Natural killer cell treated with Interleukin-12 subunit alpha and Interleukin-12 subunit beta and Interleukin-15 and Interleukin-18, amount 100 ng/mL, for 72 hours (primary cell): ENCODE data around the gene FBXO22. TPM values are rescaled to one million over a fixed set of nuclear protein-coding genes. Genes with fewer than 3 reads are reported as not detected.

Experiments
- ATAC-seq, 2 donors: fragments of 150-1000 bp; cut with Tn5 transposase in 1 of 2; sonication (Bioruptor Pico), chemical (Tn5 transposase) in 1 of 2; 2 replicates each; pipeline ENCODE4 v1.10.0; 2021
- DNase-seq: peaks from one replicate; pipeline ENCODE4 v3.0.0; 2022; ENCODE audit warnings: low spot score
- H3K27ac Mint-ChIP-seq, 2 donors: 1 replicate in 1 of 2; 2 replicates in 1 of 2; pipeline ENCODE4 v1.8.0; 2022; ENCODE audit warnings: mixed read lengths in 2 of 2, mild to moderate bottlenecking in 1 of 2, moderate library complexity in 1 of 2
- H3K27me3 Mint-ChIP-seq, 2 donors: 1 replicate in 1 of 2; 2 replicates in 1 of 2; pipeline ENCODE4 v1.8.0; 2022; ENCODE audit warnings: mixed read lengths in 2 of 2
- H3K36me3 Mint-ChIP-seq: one replicate; pipeline ENCODE4 v1.8.0; 2022; ENCODE audit warnings: mixed read lengths
- H3K4me1 Mint-ChIP-seq, 2 donors: 1 replicate in 1 of 2; 2 replicates in 1 of 2; pipeline ENCODE4 v1.8.0; 2022; ENCODE audit warnings: low read depth in 2 of 2, mixed read lengths in 2 of 2, mild to moderate bottlenecking in 1 of 2
- H3K4me3 Mint-ChIP-seq: one replicate; pipeline ENCODE4 v1.8.0; 2022; ENCODE audit warnings: mixed read lengths
- H3K9me3 Mint-ChIP-seq: 2 replicates; pipeline ENCODE4 v1.8.0; 2022; ENCODE audit warnings: mixed read lengths
- total RNA-seq, 2 donors: library from RNA; stranded (reverse); gene quantifications; one replicate each; pipeline ENCODE4 v1.2.3, GENCODE V29; 2022

Gene FBXO22
- total RNA-seq, 2 donors from 2014 or later: 31.3 to 39.3 TPM

- H3K36me3 Mint-ChIP-seq: peaks cover 19% of the 10 kb centered on the region
- no peak overlapping the region for H3K4me3 Mint-ChIP-seq
- H3K9me3 Mint-ChIP-seq: peaks cover 3% of the 10 kb centered on the region
- H3K27me3 Mint-ChIP-seq: no peaks in the 10 kb centered on the region
- H3K27ac Mint-ChIP-seq: peak overlapping the region in 1 of 2 donors; percentile 12
- H3K4me1 Mint-ChIP-seq: peaks cover 61 to 73% of the 10 kb centered on the region in 2 donors
- DNase-seq: no peak
- no peak for ATAC-seq
Measured at GRCh38 chr15:75926931-75927330, 23.3 kb downstream of the FBXO22 start.

DNA sequence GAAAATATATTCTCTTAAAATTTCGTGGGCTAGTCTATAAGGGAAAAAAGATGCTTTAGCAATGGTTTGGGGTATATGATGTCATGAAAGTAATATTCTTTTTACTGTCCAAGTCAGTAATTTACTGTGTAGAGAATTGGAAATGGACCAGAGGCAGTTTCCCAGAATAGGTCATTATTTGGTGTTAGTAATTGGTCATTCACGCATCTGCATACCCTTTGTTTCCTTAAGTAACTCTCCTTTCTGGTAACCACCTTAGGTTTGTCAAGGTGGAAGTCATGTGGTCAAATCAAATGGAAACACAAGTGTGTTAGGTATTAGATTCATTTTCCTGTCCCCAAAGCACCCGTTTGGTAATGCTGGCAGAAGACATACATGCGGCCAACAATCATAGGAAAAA lies 23.9 kb downstream of the FBXO22 start:
- H3K4me3 Mint-ChIP-seq: no peak overlapping the region
- H3K9me3 Mint-ChIP-seq: peaks cover 3% of the 10 kb centered on the region
- H3K27ac Mint-ChIP-seq: peak overlapping the region in 1 of 2 donors; percentile 12
- peaks cover 54 to 66% of the 10 kb centered on the region in 2 donors for H3K4me1 Mint-ChIP-seq
- no peaks in the 10 kb centered on the region for H3K27me3 Mint-ChIP-seq
- ATAC-seq: no peak
- peaks cover 15% of the 10 kb centered on the region for H3K36me3 Mint-ChIP-seq
- DNase-seq: no peak

DNA sequence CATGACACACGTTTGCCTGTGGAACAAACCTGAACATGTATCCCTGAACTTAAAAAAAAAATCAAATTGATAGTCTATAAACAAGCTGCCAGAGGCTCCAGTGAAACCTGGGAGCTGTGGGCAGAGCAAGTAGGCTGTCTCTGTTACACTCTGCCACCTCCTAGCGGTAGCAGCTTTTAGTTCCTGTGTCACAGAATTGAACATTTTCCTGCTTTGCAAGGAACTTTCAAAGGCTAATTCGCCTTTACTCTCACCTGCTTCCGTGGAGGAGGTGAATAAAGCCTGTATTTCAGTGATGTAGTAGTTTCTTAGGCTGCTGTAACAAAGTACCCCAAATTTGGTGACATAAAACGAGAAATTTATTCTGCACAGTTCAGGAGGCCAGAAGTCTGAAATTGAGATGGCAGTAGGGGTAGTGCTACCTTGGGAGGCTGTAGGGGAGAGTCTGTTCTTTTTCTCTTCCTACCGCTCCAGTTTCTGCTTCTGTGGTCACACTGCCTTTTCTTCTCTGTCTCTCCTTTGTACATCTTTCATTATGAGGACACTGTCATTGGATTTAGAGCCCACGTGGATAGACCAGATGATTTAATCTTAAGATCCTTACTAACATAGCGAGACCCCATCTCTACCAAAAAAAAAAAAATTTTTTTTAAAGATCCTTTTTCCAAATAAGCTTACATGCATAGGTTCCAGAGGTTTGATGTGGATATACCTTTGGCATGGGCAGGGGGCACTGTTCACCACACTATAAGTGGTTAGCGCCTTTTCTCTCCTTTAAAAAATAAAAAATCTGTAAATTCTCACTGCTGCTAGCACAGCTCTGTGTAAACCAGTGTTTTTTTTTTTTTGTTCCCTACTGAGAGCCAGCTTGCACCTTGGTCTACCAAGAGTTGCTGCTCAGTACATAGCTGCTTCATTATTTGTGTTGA lies 25.3 kb downstream of the FBXO22 start:
- no peak for DNase-seq
- Mint-ChIP-seq H3K4me1 (peaks cover 48 to 56% of the 10 kb centered on the region in 2 donors), H3K27ac (no peak overlapping the region), H3K9me3 (no peaks in the 10 kb centered on the region), H3K36me3 (peaks cover 13% of the 10 kb centered on the region), H3K27me3 (no peaks in the 10 kb centered on the region), H3K4me3 (no peak overlapping the region)
- ATAC-seq: no peak

- Mint-ChIP-seq H3K4me3 (peak overlapping the region; percentile 48), H3K27me3 (no peaks in the 10 kb centered on the region), H3K4me1 (peaks cover 42 to 45% of the 10 kb centered on the region in 2 donors), H3K9me3 (no peaks in the 10 kb centered on the region), H3K27ac (peak overlapping the region; percentile 57 to 66), H3K36me3 (peaks cover 11% of the 10 kb centered on the region)
- DNase-seq (no peak), ATAC-seq (peak; percentile 66 to 74)
Measured at GRCh38 chr15:75929799-75930565, 26.3 kb downstream of the FBXO22 start.

DNA sequence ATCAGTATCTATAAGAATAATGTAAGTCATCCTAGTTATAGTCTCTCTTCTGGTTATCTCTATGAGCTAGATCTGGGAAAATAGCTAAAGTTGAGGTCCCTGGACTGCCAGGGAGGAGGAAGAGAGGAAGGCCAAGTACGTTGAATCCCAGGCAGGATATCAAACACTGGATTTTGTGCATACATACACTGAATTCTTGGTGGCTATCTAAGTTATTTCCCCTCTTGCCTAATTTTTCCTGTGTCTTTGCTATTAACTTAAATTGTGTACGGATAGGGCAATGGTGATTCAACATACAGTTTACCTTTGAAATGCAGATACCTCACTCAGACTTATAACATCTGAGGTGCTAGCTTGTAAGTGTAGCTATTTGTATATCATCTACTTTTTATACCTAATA lies 27.2 kb downstream of the FBXO22 start:
- Mint-ChIP-seq H3K36me3 (peaks cover 5% of the 10 kb centered on the region), H3K27ac (peak overlapping the region; percentile 57 to 66), H3K27me3 (no peaks in the 10 kb centered on the region), H3K4me3 (peak overlapping the region; percentile 48), H3K9me3 (no peaks in the 10 kb centered on the region), H3K4me1 (peaks cover 36 to 37% of the 10 kb centered on the region in 2 donors)
- ATAC-seq (no peak), DNase-seq (no peak)

- DNase-seq (no peak), ATAC-seq (no peak)
- no peak overlapping the region for H3K4me3 Mint-ChIP-seq
- no peaks in the 10 kb centered on the region for H3K9me3 Mint-ChIP-seq
- peaks cover 0 to 6% of the 10 kb centered on the region in 2 donors for H3K27me3 Mint-ChIP-seq
- no peak overlapping the region for H3K27ac Mint-ChIP-seq
- peaks cover 12 to 16% of the 10 kb centered on the region in 2 donors for H3K4me1 Mint-ChIP-seq
- H3K36me3 Mint-ChIP-seq: peaks cover 17% of the 10 kb centered on the region
Measured at GRCh38 chr15:75942464-75942863, 38.8 kb downstream of the FBXO22 start.

DNA sequence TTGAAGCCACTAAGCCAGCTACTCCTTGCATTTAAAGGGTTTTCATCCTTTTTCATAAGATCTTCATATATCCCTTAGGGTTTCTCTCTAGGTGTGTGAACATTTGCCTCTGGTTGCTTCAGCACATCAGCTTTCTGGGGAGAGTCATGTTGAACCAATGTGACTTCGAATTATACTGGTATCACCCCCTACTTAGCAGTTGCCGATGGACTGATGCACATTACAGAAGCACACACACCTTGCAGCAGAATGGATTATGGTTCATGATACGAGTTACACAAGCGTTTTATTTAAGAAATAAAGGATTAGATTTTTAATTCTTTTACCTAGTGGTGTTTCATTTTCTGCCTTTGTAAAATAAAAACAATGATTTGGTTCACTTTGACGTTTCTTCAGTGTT lies 39.6 kb downstream of the FBXO22 start:
- DNase-seq: no peak
- Mint-ChIP-seq H3K27me3 (peaks cover 0 to 10% of the 10 kb centered on the region in 2 donors), H3K4me1 (peaks cover 12 to 16% of the 10 kb centered on the region in 2 donors), H3K27ac (no peak overlapping the region), H3K9me3 (no peaks in the 10 kb centered on the region), H3K4me3 (no peak overlapping the region), H3K36me3 (peaks cover 11% of the 10 kb centered on the region)
- ATAC-seq: no peak

- Mint-ChIP-seq H3K4me3 (no peak overlapping the region), H3K27ac (no peak overlapping the region), H3K36me3 (peaks cover 5% of the 10 kb centered on the region), H3K4me1 (peaks cover 12 to 16% of the 10 kb centered on the region in 2 donors), H3K9me3 (no peaks in the 10 kb centered on the region), H3K27me3 (peaks cover 0 to 10% of the 10 kb centered on the region in 2 donors)
- DNase-seq (no peak), ATAC-seq (no peak)
Measured at GRCh38 chr15:75943713-75944215, 40.1 kb downstream of the FBXO22 start.

GRCh38 chr15:75945953-75946352 lies 42.3 kb downstream of the FBXO22 start:
- peak overlapping the region; percentile 23 for H3K4me3 Mint-ChIP-seq
- H3K36me3 Mint-ChIP-seq: no peaks in the 10 kb centered on the region
- peaks cover 12 to 16% of the 10 kb centered on the region in 2 donors for H3K4me1 Mint-ChIP-seq
- ATAC-seq (peak; percentile 83 to 86), DNase-seq (no peak)
- peak overlapping the region in 1 of 2 donors; percentile 49 for H3K27ac Mint-ChIP-seq
- no peaks in the 10 kb centered on the region for H3K9me3 Mint-ChIP-seq
- H3K27me3 Mint-ChIP-seq: peaks cover 15 to 21% of the 10 kb centered on the region in 2 donors

DNA sequence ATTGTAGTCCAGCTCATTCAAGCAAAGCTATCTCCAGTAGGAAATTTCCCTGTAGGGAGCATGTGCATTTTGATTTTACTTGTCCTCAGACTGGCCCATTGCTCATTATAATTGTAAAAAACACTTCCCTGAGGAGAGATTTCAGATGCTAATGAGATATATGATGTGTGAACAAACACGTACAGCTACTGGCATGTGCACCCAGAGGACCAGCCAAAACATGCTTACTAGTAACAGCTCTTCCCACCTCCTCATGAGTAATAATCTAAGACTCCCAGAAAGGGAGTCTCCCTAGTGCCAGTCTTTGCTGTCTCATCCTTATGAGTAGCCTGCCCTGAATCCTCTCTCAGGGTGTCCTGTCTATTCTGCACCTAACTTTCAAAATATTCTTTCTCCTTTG lies 43.4 kb downstream of the FBXO22 start:
- Mint-ChIP-seq H3K36me3 (no peaks in the 10 kb centered on the region), H3K27ac (no peak overlapping the region), H3K27me3 (peaks cover 21 to 26% of the 10 kb centered on the region in 2 donors), H3K4me1 (peaks cover 12 to 16% of the 10 kb centered on the region in 2 donors), H3K4me3 (peak overlapping the region; percentile 28), H3K9me3 (no peaks in the 10 kb centered on the region)
- no peak for DNase-seq
- ATAC-seq: no peak

DNA sequence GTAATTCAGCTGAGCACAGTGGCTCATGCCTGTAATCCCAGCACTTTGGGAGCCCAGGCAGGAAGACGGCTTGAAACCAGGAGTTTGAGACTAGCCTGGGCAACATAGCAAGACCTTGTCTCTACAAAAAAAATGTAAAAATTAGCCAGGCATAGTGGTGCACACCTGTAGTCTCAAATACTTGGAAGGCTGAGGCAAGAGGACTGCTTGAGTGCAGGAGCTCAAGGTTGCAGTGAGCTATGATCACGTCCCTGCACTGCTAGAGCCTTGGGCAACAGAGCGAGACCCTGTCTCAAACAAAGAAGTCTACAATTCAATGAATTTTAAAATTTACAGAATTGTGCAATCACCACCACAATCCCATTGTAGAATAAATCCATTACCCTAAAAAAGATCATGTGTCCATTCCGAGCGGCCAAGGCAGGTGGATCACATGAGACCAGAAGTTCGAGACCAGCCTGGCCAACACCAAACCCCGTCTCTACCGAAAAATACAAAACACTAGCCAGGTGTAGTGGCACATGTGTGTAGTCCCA lies 45.2 kb downstream of the FBXO22 start:
- Mint-ChIP-seq H3K27me3 (peaks cover 23 to 31% of the 10 kb centered on the region in 2 donors), H3K9me3 (no peaks in the 10 kb centered on the region), H3K27ac (no peak overlapping the region), H3K4me1 (peaks cover 17 to 20% of the 10 kb centered on the region in 2 donors), H3K36me3 (no peaks in the 10 kb centered on the region), H3K4me3 (no peak overlapping the region)
- no peak for DNase-seq
- ATAC-seq: no peak

DNA sequence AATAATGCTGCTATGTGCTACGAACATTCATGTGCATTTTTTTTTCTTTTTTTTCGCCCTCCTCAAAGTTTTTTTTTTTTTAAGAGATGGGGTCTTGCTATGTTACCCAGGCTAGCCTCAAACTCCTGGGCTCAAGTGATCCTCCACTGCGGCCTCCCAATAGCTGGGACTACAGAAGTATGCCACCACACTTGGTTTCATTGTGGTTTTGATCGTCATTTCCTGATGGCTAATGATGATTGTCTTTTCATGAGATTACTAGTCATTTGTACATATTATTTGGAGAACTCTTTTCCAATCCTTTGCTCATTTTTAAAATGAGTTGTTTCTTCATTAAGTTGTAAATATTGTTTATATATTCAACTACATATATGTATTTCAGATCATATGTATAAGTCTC lies 48.8 kb downstream of the FBXO22 start:
- peak overlapping the region in 1 of 2 donors; percentile 25 for H3K27ac Mint-ChIP-seq
- no peak for DNase-seq
- H3K36me3 Mint-ChIP-seq: no peaks in the 10 kb centered on the region
- no peaks in the 10 kb centered on the region for H3K9me3 Mint-ChIP-seq
- peaks cover 5 to 6% of the 10 kb centered on the region in 2 donors for H3K4me1 Mint-ChIP-seq
- peak in 1 of 2 donors; percentile 46 for ATAC-seq
- no peak overlapping the region for H3K4me3 Mint-ChIP-seq
- peaks cover 34 to 54% of the 10 kb centered on the region in 2 donors for H3K27me3 Mint-ChIP-seq

DNA sequence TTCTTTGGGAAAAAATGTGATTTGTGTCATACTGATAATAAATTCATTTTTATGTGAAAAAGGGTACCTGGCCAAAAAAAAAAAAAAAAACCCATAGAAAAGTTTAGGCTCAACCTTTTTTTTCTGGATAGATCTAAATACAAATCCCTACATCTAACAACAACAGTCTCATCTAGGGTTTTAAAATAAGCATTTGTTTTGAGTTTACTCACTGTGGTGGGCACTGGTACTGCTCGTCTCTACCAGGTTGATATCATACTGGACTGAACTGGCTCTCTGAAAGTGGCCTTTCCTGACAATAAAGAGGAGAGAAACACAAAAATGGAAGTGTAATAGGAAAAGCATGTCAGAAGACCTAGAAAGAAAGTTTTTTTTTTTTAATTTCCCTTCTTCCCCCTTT lies 52.0 kb downstream of the FBXO22 start:
- Mint-ChIP-seq H3K4me3 (no peak overlapping the region), H3K9me3 (no peaks in the 10 kb centered on the region), H3K27ac (no peak overlapping the region), H3K36me3 (no peaks in the 10 kb centered on the region), H3K27me3 (peaks cover 23 to 54% of the 10 kb centered on the region in 2 donors), H3K4me1 (peaks cover 5 to 6% of the 10 kb centered on the region in 2 donors)
- DNase-seq: no peak
- ATAC-seq: no peak
